Renal cortical epithelial cell (primary cell): ENCODE data around the gene LGALS9C. TPM values are rescaled to one million over a fixed set of nuclear protein-coding genes. Genes with fewer than 3 reads are reported as not detected.
"Not testable (repeated sequence)": the region's sequence is repeated elsewhere in the genome, so short reads cannot be mapped to it uniquely, and the experiment has no call there.

Experiments used
- DNase-seq: peaks from one replicate; pipeline ENCODE4 v3.0.0-alpha.2; 2011; ENCODE audit warnings: low read depth
- total RNA-seq: library from RNA; depleted of rRNA; stranded (reverse); fragments of >200 nt; gene quantifications from 2 replicates; pipeline ENCODE4 v1.2.3, GENCODE V29; 2014

LGALS9C gene
- not detected in 2 replicates for total RNA-seq

DNA sequence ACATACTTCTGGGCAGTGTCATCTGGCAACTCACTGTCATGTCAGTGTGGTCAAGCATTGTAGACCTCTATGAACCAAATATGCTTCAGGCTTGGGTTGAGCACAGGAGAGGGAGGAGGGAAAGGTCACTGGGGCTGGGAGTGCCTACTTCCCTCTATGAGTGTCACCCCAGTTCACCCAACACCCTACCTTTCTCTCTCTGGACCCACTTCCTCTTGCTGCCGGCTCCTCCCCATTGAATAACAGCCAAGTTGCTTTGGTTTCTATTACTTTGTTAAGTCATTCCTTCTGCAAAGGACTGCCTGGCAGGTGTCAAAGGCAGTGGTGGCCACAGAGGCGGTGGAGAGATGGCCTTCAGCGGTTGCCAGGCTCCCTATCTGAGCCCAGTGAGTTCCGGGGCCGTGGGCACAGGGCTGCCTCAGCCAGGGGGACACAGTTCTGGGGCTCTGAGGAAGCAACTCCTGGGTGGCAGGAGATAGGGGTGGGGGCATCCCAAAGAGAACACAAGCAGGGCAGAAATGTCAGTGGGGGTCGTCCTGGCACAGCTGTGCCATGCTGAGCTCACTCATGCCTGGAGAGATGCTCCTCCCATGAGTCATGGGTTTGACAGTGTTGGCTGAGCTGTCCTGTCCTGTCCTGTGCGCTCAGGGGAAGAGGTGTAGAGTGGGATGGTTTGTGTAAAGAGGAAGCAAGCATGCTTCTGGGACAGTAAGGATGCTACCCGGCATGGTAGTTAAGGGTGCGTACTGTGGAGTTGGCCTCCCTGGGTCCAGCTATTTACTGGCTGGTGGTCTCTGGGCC lies at the start of gene LGALS9C:
Gene LGALS9C (plus strand): TSS at position 282 of the 801 bp plus-strand sequence. CDS start 66 bp downstream, at position 348.
- peak; percentile 25 for DNase-seq

DNA sequence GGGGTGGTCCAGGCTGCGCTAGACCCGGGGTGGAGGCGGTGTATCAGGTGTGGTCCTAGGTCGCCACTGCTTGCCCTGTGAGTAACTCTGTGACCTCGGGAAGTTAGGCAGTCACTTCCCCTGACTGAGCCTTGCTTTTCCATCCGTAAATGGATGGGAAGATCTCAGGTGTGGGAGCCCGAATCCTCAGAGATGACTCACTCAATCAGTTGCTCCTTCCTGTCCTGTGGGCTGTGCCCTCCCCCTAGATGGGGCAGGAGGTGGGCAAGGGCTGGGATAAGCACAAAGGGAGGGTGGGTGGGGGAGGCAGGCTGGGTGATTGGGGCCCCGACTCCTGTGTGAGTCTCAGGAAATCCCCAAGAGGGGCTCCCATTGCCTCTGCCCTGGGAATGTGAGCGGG lies 44.4 kb upstream of the LGALS9C start:
- not testable (repeated sequence) for DNase-seq

DNA sequence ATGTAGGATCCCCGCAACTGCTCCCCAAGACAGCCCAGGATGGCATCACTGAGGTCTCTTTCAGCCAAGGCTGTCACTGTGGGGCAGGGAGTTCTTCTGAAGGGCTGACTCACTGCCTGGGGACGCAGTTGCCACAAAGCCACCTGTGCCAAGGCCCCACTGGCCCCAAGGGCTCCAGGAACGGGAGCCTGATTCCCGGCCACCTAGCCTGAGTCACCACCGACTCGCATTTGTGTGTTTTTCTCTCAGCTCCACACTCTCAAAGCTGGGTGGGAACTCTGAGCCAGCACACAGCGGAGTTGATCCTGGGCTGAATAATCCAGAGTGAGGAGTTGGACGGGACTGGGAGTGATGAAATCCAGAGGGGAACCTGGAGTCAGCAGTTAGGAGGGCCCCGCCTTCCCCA lies 37.1 kb upstream of the LGALS9C start:
- DNase-seq = not testable (repeated sequence)

DNA sequence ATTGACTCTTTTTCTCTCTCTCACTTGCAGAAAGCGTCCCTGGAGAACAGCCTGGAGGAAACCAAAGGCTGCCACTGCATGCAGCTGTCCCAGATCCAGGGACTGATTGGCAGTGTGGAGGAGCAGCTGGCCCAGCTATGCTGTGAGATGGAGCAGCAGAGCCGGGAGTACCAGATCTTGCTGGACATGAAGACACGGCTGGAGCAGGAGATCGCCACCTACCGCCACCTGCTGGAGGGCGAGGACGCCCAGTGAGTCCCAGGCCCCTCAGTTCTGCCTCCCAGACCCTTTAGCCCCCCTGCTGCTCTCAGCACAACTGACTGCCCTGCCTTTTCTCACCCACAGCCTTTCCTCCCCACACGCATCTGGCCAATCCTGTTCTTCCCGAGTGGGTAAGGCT lies 34.5 kb upstream of the LGALS9C start:
- not testable (repeated sequence) for DNase-seq

DNA sequence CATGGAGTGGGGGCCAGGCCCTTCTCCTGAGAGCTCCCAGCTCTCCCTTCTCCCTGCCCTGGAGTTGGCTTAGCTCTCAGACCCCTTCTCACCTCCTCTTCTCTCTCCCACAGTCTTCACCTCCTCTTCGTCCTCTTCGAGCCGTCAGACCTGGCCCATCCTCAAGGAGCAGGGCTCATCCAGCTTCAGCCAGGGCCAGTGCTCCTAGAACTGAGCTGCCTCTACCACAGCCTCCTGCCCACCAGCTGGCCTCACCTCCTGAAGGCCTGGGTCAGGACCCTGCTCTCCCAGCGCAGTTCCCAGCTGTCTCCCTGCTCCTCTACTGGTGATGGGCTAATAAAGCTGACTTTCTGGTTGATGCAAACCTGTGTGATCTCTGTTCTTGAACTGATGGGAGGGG lies 34.1 kb upstream of the LGALS9C start:
- not testable (repeated sequence) for DNase-seq

DNA sequence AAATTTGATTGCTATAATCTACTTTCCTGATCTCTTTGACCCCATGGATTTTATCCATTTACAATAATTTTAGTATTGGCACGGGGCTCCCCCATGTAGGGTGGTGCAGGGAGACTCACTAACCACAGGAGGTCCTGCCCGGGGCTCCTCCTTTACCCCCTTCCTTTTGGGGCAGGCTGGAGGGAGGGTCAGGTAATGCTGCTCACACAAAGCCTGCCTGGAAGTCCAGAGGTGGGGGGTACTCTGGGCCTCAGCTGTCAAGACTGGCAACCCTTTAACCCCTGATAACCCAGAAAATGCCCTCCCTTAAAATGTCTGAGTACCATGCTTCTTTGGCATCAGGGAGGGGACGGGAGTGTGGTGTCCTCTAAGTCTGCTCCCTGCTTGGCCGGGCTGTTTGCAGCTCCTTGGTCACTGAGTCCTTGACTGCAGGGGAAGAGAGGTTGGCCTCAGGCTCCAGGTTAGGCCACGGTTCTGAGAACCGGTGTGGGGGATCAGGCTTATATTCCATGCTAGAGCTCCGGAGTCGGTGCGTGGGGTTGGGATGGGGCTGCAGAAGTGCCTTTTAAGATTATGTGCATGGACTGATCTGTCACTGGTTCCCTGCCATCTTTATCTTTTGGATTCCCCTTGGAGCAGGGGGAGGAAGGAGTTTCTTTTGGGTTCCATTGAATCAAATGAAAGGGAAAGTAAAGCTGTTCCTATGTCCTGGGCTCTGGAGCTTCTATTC lies 28.9 kb upstream of the LGALS9C start:
- not testable (repeated sequence) for DNase-seq

DNA sequence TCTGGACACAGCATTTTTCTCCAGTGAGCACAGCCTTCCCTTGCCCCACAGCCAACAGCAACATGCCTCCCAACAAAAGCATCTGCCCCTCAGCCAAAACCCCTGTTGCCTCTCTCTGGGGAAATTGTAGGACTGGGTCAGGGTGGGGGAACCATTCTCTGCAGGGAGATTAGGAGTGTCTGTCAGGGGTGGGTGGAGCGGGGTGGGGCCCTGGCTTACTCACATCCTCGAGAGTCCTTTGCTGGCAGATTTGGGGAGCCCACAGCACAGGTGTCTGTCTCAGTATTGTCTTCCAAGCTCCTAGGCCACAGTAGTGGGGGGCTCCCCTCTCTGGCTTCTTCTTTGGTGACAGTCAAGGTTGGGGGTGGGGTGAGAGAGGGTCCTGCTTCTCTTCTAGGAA lies 28.3 kb upstream of the LGALS9C start:
- not testable (repeated sequence) for DNase-seq

DNA sequence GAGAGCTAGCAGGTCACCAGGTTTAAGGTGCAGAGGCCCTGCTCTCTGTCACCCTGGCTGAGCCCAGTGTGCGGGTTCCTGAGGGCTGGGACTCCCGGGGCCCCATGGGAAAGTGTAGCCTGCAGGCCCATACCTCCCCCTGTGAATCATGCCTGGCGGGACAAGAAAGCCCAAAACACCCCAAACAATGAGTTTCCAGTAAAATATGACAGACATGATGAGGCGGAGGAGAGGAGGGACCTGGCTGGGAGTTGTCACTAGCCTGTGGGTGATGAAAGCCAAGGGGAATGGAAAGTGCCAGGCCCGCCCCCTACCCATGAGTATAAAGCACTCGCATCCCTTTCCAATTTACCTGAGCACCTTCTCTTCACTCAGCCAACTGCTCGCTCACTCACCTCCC lies 26.8 kb upstream of the LGALS9C start:
- DNase-seq = not testable (repeated sequence)

DNA sequence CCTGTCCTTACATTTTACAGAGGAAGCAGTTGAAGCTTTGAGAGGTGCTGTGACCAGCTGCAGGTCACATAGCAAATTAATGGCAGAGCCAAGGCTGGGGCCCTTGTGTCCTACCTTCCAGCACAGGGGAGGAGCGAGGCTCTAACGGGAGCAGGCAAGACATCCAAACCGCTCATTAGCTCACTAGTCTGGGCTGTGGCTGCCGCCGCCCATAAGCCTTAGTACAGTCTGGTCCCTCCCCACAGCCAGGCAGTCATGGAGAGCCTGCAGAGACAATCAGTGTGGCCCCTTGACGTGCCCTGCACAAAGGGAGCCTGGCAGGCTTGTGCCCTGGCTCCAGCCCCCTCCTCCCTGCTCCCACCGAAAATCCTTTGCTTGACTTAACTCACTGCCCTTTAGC lies 25.6 kb upstream of the LGALS9C start:
- not testable (repeated sequence) for DNase-seq

DNA sequence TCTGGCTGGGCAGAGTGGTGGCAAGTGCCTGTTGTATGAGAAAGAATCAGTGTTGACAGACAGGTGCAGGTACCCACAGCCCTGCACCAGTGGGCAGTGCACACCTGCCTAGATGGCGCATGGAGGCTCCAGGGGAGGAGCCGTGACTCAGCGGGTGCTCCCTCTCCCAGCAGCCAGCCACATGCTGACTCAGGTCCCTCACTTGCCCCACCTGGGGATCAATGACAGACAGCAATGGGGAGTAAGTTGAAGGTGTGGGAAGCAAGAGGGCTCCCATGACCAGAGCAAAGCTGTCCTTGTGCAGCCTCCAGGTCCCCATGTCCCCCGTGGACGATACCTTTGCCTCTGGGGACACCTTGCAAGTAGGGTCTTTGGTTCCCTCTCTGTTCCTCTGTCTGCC lies 24.6 kb upstream of the LGALS9C start:
- not testable (repeated sequence) for DNase-seq

DNA sequence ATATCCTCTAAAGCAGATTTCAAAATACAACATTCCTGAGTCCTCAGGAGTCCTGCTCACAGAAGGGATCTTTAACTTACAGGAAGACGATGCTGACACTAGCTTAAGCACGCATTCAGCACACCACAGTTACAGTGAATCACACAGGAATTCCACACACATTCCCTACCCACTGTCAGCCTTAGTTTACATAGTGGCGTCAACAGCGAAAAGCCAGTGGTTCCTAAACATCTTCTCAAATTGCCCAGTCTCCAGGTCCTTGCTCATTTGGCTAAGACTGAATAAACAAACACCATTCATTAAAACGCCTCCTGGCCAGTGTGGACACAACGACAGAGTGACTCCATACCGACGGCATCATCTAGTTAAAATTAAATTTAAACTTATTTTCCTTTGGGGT lies 17.6 kb upstream of the LGALS9C start:
- peak; percentile 71 for DNase-seq

DNA sequence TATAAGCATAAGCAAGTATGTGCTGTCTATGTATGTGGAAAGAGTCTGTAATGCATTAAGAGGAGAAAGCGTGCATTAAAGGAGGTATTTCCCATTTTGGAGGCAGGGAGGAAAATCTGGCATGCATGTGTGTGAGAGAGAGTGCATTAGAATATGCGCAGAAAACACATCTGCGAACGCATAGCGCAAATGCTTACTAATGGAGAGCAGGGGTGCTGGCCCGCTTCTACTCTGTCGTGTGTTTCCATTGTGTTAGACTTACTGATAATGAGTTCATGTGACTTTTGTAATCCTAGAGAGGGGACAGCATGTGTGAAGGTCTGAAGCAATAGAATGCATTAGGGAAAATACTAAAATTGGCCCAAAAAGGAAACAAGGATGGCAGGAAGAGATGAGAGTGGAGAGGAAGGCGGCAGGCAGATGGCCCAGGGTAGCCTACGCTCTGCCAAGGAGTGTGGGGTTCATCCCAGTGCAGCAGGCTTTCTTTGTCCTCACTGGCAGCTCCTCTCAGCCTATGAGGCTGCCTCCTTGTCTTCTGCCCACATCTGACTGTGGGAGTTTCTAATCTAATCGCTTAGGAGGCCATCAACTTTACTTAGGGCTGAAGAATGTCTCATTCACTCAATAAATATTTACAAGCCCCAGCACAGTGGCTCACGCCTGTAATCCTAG lies 12.6 kb upstream of the LGALS9C start:
- DNase-seq = not testable (repeated sequence)

DNA sequence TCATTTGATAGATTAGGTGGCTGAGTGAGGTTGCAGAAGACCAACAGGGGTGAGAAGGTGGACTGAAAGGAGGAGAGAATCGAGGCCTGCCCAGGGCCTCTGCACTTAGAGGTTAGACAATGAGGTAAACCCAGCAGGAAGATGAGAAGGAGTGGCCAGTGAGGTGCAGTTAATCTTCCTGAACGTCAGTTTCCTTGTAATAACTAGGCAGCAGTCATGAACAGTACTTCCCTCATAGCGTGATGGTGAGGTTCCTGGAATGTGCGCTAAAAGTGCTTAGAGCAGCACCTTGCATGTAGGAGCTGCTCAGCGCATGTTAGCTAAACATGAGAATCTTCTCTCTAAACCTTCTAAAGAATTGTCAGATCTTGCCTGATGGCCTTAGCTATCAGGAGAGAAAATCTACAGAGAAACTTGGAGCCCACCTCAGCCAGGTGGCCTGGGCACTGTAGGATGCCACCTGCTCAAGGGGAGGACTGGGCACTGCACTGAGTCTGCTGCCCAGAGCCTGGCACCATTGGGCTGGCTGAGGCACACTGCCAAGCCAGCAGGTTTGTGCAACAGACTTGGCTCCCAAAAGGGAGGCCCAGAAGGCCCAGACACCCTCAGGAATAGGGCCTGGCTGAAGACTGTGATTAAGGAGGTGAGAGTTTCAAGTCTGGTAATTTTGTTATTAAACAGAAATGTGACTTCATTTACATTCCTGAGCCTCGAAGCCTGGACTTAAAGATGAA lies 10.2 kb upstream of the LGALS9C start:
- not testable (repeated sequence) for DNase-seq

DNA sequence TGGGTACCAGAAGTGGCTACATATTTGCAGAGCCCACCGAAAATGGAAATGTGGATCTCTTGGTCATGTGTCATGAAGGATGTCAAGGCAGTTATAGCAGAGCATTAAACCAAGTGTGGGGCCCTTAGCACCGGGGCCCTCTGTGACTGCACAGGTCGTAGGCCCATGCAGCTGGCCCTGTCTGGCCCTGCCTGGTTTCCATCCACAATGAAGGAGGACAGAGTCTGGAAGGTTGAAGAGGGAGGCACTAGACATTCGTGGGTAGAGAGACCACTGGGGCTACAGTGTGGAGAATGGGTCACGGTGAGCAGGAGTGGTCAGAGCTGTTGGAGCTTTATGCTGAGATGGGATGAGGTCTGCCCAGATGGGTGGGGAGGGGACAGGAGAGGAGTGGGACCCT lies 9.6 kb upstream of the LGALS9C start:
- DNase-seq = not testable (repeated sequence)

DNA sequence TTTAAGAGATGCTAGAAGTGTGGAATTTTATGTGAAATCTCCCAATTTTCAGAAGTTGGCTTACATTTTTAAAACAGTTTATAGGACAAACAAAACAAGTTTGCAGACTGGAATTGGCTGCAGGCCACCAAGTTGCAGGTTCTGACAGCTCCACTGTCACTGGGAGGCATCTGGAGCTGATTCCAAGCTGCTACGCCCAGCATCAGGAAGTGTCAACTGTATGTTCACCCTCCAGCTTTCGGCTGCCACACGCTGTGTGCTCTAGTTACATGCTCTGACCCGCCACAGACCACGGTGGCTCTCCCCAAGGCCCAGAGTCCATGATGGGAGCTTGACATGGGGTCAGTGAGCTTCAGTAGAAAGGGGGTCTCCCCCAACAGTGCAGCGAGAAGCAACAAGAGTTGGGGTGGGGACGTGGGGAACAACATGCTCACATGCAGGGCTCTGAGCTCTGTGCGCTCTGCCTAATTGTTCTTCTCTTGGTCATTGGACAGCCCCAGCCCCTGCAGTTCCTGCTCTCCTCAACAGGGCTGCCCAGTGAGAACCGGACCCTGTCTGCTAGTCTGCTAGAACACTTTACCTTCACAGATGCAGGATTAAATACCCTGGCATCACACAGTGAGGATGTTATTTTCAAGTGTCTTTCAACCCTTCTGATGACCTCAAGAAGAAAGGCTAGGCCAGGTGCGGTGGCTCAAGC lies 8.0 kb upstream of the LGALS9C start:
- not testable (repeated sequence) for DNase-seq

DNA sequence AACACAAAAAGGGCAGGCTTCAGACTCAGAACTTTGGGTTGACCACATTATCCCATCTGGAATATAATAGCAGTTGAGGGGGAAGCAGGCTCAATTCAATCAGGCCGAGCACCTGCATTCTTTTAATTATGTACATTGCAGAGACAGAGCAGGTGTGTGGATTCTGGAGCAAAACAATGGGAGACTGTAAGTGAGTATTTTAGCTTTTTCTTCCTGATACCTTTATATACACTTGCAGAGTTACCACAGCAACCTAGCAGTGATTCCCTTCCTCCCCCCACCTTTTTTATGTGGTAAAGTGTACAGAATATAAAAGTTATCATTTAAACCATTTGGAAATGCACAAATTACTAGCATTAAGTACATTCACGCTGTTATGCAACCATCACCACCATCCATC lies 6.8 kb upstream of the LGALS9C start:
- not testable (repeated sequence) for DNase-seq

DNA sequence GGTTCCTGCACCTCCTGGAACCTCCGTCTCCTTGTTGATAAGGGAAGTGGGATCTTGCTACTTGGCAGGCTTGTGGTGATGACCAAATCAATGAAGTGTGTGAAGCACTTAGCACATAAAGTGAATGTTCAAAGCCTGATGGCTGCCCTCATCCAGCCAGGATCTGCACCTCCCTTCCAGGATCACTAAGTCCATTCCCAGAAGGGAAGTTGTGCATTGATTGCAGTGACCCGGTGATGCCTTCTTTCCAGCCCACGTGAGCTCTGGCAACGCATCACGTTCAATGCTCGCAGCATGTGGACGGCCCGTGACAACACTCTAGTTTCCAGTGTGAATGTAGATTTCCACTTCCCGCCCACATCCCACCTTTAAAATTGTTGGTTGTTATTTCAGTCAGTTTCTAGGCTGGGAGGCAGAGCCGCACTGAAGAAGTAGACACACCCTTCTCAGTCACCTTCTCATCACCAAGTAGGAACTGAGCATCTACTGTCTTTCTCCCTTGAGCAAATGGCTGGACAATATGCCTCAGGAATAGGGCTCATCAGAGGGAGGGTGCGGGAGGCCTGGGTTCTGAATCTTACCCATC lies 6.2 kb upstream of the LGALS9C start:
- not testable (repeated sequence) for DNase-seq

DNA sequence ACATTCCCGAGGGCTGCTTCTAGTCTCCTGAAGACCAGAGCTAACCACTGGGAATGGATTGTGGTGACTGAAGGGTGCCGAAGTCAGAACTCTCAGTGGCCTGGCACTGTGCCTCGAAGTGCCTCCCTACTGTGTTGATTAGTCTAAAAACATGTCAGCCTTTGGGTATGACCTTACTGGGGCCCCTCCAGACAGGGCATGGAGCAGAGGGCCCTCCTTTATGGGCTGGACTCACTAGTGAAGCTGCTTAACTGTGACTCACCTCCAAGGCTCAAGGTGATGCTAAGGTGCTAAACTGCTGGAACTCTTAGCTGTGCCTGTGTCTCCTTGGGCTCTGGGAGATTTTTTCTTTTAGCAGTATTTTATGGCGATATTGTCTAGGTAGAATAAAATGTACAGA lies 2.6 kb upstream of the LGALS9C start:
- DNase-seq = not testable (repeated sequence)

DNA sequence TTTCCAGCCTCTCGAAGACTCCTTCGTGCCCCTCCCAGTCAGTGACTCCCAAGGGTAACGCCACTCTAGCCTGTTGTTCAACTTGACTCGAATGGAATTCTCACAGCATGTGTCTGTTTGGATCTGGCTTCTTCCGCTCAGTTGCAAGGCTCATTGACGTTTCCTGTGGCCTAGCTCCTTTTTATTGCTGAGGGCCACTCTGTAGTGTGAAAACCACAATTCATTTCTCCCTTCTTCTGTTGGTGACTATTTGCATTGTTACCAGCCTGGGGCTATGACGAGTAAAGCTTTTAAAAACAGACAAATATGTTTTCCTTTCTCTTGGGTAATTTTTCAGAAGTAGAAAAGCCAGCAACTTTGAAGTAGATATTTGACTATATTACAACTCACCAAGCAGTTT lies 1.8 kb upstream of the LGALS9C start:
- peak; percentile 33 for DNase-seq

DNA sequence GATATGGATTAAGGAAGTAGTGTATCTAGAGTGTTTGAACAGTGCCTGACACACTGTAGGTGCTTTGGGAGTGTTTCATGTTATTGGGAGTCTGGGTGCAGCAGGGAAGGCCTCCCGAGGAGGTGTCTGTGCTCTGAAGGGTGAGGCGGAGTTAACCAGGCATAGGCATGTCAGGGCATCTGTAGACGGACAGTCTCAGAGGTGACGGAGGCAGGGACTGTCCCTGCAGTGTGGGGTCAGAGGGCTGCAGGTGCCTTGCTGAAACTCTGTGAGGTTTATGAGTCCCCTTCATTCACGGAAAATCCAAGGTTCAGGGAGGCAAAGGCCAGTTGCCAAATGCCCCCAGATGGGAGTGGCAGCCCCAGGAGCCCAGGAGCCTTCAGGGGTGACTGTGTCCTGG lies 778 bp downstream of the LGALS9C start:
- not testable (repeated sequence) for DNase-seq

DNA sequence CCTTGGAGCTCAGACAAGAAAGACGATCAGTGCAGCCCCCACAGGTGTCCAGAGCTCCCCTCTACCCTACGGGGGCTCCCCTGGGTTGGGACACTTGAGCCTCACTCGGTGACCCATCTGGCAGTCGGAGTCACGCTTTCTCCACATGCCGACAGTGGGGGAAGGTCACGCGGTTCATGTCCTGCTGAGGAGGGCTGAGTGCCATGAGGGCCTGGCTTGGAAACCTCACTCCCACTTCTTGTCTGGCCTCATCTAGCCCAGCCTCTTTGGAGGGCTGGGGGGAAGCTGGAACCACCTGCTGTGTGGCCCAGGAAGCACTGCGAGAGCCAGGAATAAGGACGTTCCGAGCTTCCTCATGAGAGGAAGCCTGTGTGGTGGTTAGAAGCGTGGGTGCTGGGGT lies 1.8 kb downstream of the LGALS9C start:
- DNase-seq = not testable (repeated sequence)
